Heart right ventricle (tissue), 16 donors: Measurements from ENCODE around the gene NPEPL1. TPM values are rescaled to one million over a fixed set of nuclear protein-coding genes. Genes with fewer than 3 reads are reported as not detected.

ENCODE experiments used
- ATAC-seq, 8 donors: fragments of 200-7000 bp; cut with Tn5 transposase; one replicate each; pipeline ENCODE4 v1.9.1; 2020; ENCODE audit warnings: mild to moderate bottlenecking in 8 of 8, moderate library complexity in 8 of 8, moderate number of reproducible peaks in 1 of 8
- DNase-seq, 2 donors: peaks; one replicate each; pipeline ENCODE4 v3.0.0-alpha.2; 2020
- H3K27ac ChIP-seq, 10 donors: fragments of 200-600 bp; sonication (generic) in 2 of 10; one replicate each; pipeline versions ENCODE4 v1.5.0 to v1.8.0; 2020 to 2022; ENCODE audit warnings: mild to moderate bottlenecking in 3 of 10
- H3K27me3 ChIP-seq, 7 donors: fragments of 200-600 bp; one replicate each; pipeline ENCODE4 v1.8.0; 2021 to 2022; ENCODE audit warnings: mild to moderate bottlenecking in 2 of 7
- H3K36me3 ChIP-seq, 9 donors: fragments of 200-600 bp; sonication (generic) in 1 of 9; one replicate each; pipeline versions ENCODE4 v1.5.0 to v1.8.0; 2020 to 2022; ENCODE audit warnings: mild to moderate bottlenecking in 2 of 9
- H3K4me1 ChIP-seq, 9 donors: fragments of 200-600 bp; sonication (generic) in 1 of 9; one replicate each; pipeline versions ENCODE4 v1.5.0 to v1.8.0; 2020 to 2022; ENCODE audit warnings: mild to moderate bottlenecking in 4 of 9
- H3K4me3 ChIP-seq, 10 donors: fragments of 200-600 bp; sonication (generic) in 2 of 10; one replicate each; pipeline versions ENCODE4 v1.5.0 to v1.8.0; 2020 to 2022; ENCODE audit warnings: mild to moderate bottlenecking in 7 of 10, moderate library complexity in 2 of 10
- H3K9me3 ChIP-seq, 11 donors: fragments of 200-600 bp in 10 of 11; sonication (generic) in 2 of 11; one replicate each; pipeline versions ENCODE4 v1.5.0 to v1.8.0; 2013 to 2022; ENCODE audit warnings: mild to moderate bottlenecking in 2 of 11, control low read depth in 1 of 11, moderate library complexity in 1 of 11
- WGBS, 2 donors: extraction: QIAGEN DNeasy Blood & Tissue Kit; methylation state at CpG; one replicate each; pipeline ENCODE4 v1.1.7; 2013; ENCODE audit warnings: inconsistent platforms in 1 of 2; 5-methylcytosine and 5-hydroxymethylcytosine counted together
- intact Hi-C, 10 donors: fragments of 100-400 bp; cut with DNase I; formaldehyde crosslinking; loops; one replicate each; pipeline versions ENCODE4 v1.11.1 to v1.14.2; 2022
- polyA plus RNA-seq, 2 donors: library from polyadenylated mRNA; stranded (reverse); fragments of 200-250 nt; gene quantifications; one replicate each; pipeline ENCODE4 v1.2.3, GENCODE V29; 2013
- total RNA-seq, 10 donors: library from RNA; stranded (reverse); fragmentation: NEBNext Ultra II Directional in 3 of 10; extraction: Animal tissue kit (Norgen Biotek cat#: 25700) in 3 of 10; gene quantifications; one replicate each; pipeline versions ENCODE4 v1.2.1 to v1.2.4, GENCODE V29; 2021 to 2023
- TF ChIP-seq, protein P1 (sequence below), 9 donors: fragments of 200-600 bp; sonication (generic) in 2 of 9; IDR thresholded peaks; one replicate each; pipeline versions ENCODE4 v1.5.0 to v1.8.0; 2021 to 2022; ENCODE audit warnings: antibody characterized with exemption in 9 of 9, mild to moderate bottlenecking in 5 of 9, moderate library complexity in 1 of 9
- donor health status: Arrhythmogenic right ventricular cardiomyopathy.
- donor health status: ischemic (EF 13 %, LVEDD 7.1; RV severe dilation, severe dysfunction).
- donor health status: healthy with polysubstance abuse.
- donor health status: DM: no; HTN: yes; CAD: no.
- donor health status: DM: no; HTN: no; CAD: no.
- donor health status: ischemic (EF 25% LVEDD 6.9; RV normal size, moderate dysfunction).
- donor health status: ischemic (EF 25% LVEDD 5.7; RV mildly dilated, moderate dysfunction).
- donor health status: healthy.
- donor health status: DM: yes; HTN: yes; CAD: no.
- donor health status: Ischemic cardiomyopathy.
- donor health status: ischemic (EF 35%, LVEDD 5.7; RV mildly dilated, moderate dysfunction).
- donor health status: nonischemic (EF 11% LVEDD 7.7; RV severe dilation, severe dysfunction).
- donor health status: DM: yes; HTN: yes; CAD: no.
- donor health status: PGD.
- donor health status: ischemic (EF 29% LVEDD 5.4; RV normal size, mild dysfunction).
- donor health status: nonischemic (EF 23%, LVEDD 6.1; RV moderate dilation, normal function).

NPEPL1 gene
- total and polyA plus RNA-seq, 12 donors = 16.7 to 46.7 (median 29.9) TPM

DNA sequence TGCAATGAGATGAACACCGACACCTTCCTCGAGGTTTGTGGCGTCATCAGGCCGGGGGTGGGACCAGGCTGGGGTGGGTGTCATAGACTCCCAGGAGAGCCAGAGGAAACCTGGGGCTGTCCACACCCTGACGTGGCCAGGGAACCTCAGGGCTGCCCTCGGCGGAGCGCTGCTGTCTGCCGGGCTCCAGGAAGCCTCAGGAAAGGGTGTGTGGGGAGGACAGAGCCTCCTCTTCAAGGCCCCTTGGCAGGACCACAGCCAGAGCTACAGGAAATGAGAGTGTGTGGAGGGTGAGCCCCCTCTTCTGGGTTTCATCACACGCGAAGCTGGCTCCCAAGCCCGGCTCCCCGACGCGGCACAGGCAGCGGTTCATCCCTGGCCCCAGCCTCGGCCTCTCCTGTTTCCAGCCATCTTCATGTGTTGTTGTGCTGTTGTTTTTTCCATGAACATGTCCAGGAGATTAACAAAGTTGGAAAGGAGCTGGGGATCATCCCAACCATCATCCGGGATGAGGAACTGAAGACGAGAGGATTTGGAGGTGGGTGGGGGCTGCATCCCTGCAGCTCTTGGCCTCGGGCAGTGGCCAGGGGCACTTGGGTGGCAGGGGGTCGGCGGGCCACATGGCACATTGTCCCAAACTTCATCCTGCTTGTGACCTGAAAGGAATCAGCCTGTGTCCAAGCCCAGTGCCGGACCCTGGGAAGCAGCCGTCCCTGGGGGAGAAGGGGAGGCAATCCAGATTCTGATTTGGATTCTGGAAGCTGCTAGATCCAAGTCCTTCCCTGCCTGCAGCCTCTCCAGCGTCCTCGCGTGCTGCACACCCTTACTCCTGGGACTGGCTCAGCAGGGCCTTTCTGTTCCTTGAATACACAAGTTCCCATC, 6.4 kb downstream of the NPEPL1 start:
- Histone ChIP-seq H3K27me3 (no peaks in the 10 kb centered on the region), H3K27ac (peak overlapping the region in 2 of 10 donors; percentile 9 to 21), H3K4me3 (no peak overlapping the region), H3K36me3 (peaks cover 0 to 92% (median 41%) of the 10 kb centered on the region in 9 donors), H3K4me1 (peaks cover 5 to 13% (median 8%) of the 10 kb centered on the region in 9 donors), H3K9me3 (no peaks in the 10 kb centered on the region)
- ATAC-seq = peak in 5 of 8 donors; percentile 15 to 53 (median 32)
- TF ChIP-seq, protein P1, sequence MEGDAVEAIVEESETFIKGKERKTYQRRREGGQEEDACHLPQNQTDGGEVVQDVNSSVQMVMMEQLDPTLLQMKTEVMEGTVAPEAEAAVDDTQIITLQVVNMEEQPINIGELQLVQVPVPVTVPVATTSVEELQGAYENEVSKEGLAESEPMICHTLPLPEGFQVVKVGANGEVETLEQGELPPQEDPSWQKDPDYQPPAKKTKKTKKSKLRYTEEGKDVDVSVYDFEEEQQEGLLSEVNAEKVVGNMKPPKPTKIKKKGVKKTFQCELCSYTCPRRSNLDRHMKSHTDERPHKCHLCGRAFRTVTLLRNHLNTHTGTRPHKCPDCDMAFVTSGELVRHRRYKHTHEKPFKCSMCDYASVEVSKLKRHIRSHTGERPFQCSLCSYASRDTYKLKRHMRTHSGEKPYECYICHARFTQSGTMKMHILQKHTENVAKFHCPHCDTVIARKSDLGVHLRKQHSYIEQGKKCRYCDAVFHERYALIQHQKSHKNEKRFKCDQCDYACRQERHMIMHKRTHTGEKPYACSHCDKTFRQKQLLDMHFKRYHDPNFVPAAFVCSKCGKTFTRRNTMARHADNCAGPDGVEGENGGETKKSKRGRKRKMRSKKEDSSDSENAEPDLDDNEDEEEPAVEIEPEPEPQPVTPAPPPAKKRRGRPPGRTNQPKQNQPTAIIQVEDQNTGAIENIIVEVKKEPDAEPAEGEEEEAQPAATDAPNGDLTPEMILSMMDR (IDR thresholded peaks at IDR 0.05) = no peak
- 74 to 75% methylated on average over 27 of the region's 27 CpGs for WGBS, 2 donors
- intact Hi-C loops = no loop called here
- no peak for DNase-seq

DNA sequence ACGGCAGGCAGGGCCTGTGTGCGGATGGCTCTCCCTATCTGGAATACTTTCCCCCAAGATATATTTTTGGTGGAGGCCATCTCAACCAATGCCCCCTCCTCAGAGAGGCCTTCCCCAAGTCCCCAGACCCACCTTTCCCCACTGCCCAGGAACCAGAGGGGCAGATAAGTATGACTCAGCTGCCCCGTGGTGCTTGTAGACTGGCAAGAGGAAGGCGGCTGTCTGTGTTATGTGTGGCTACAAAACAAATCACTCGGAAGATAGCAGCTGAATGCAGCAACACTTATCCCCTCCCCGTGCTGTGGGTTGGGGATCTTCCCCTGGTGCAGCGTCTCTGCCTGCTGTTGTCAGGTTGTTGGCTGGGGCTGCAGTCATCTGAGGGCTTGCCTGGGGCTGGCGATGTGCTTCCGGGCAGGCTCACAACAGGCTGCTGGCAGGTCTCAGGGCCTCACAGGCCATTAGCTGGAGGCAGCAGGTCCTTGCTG, 7.1 kb downstream of the NPEPL1 start:
- no peak for DNase-seq
- Histone ChIP-seq H3K4me3 (no peak overlapping the region), H3K9me3 (no peaks in the 10 kb centered on the region), H3K4me1 (peaks cover 0 to 7% (median under 1%) of the 10 kb centered on the region in 9 donors), H3K27me3 (no peaks in the 10 kb centered on the region), H3K36me3 (peaks cover 0 to 96% (median 45%) of the 10 kb centered on the region in 9 donors), H3K27ac (peak overlapping the region in 1 of 10 donors; percentile 10)
- WGBS, 2 donors = 86 to 92% methylated on average over 9 of the region's 9 CpGs
- TF ChIP-seq, protein P1 (IDR thresholded peaks at IDR 0.05) = no peak
- no peak for ATAC-seq
- intact Hi-C loops = no loop called here

DNA sequence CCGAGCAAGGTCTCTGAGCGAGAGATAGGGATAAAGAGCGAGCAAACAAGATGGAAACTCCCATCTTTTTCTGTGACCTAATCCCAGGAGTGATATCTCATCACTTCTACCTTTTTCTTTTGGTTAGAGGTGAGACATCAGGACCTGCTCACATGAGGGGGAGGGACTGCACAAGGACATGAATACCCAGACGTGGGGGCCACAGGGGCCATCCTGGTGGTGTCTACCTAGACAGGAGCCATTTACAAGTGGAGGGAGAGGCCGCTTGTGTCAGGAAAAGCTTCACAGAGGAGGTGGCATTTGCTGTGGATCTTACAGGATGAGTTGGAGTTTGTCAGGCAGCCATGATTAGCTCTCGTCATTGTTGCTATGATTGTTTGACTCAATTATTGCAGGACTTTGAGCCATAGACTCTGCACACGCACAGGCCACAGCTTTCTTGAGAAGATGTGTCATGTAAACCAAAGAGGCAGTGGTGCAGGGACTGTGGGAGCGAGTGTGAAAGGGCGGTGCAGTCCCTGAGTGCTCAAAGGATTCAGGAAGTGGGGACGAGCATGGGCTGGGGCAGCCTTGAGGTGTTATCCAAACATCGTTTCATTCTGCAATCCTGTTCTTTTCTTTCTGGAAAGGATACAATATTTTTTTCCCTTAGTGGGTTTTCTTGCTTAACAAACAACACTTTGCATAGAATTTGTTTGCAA, 7.7 kb downstream of the NPEPL1 start:
- Histone ChIP-seq H3K27ac (no peak overlapping the region), H3K4me1 (peaks cover 0 to 5% (median 0%) of the 10 kb centered on the region in 9 donors), H3K27me3 (no peaks in the 10 kb centered on the region), H3K36me3 (peaks cover 0 to 98% (median 45%) of the 10 kb centered on the region in 9 donors), H3K9me3 (no peaks in the 10 kb centered on the region), H3K4me3 (no peak overlapping the region)
- TF ChIP-seq, protein P1 (IDR thresholded peaks at IDR 0.05) = no peak
- WGBS, 2 donors = 87 to 91% methylated on average over 11 of the region's 11 CpGs
- intact Hi-C loops = no loop called here
- ATAC-seq (no peak), DNase-seq (no peak)

DNA sequence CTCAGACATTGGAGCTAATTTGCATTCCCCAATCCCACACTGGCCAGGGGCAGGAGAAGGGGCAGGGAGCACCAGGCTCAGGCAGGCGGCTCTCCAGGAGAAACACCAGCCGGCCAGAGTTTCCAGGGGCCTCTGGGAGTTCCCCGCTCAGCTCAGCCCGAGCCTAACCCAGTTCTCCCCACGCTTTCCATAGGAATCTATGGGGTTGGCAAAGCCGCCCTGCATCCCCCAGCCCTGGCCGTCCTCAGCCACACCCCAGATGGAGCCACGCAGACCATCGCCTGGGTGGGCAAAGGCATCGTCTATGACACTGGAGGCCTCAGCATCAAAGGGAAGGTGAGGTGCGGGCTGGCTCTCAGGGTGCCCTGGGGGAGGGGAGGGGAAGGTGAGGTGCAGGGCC, 8.2 kb downstream of the NPEPL1 start:
- H3K36me3 ChIP-seq = peaks cover 0 to 98% (median 45%) of the 10 kb centered on the region in 9 donors
- peaks cover 0 to 5% (median 0%) of the 10 kb centered on the region in 9 donors for H3K4me1 ChIP-seq
- no peak overlapping the region for H3K27ac ChIP-seq
- intact Hi-C loops = no loop called here
- no peaks in the 10 kb centered on the region for H3K27me3 ChIP-seq
- H3K4me3 ChIP-seq = no peak overlapping the region
- WGBS, 2 donors = 90 to 93% methylated on average over 11 of the region's 11 CpGs
- H3K9me3 ChIP-seq = no peaks in the 10 kb centered on the region
- no peak for ATAC-seq
- DNase-seq = no peak
- TF ChIP-seq, protein P1 (IDR thresholded peaks at IDR 0.05) = no peak
